HUES64 (cell line): ENCODE results near the gene THSD4.

Source experiments
- H3K27ac ChIP-seq: 2 replicates; pipeline ENCODE4 v1.7.0; 2013; ENCODE audit warnings: low read depth, low read length, inconsistent platforms
- H3K27me3 ChIP-seq: 2 replicates; pipeline ENCODE4 v1.6.1; 2013; ENCODE audit warnings: mild to moderate bottlenecking, low read length; ENCODE audit not compliant: insufficient read depth
- H3K36me3 ChIP-seq: 2 replicates; pipeline ENCODE4 v1.6.1; 2013; ENCODE audit warnings: mild to moderate bottlenecking, low read length; ENCODE audit not compliant: insufficient read depth
- H3K4me1 ChIP-seq: 2 replicates; pipeline ENCODE4 v1.6.1; 2013; ENCODE audit warnings: mild to moderate bottlenecking, low read length, moderate library complexity; ENCODE audit not compliant: insufficient read depth
- H3K4me3 ChIP-seq: 2 replicates; pipeline ENCODE4 v1.5.1; 2013; ENCODE audit warnings: mild to moderate bottlenecking, low read length, moderate library complexity
- H3K9ac ChIP-seq: 2 replicates; pipeline ENCODE4 v1.6.1; 2013; ENCODE audit warnings: mild to moderate bottlenecking, low read depth, low read length
- H3K9me3 ChIP-seq: 2 replicates; pipeline ENCODE4 v1.6.1; 2013; ENCODE audit warnings: low read depth, low read length; ENCODE audit not compliant: insufficient read depth
- WGBS: fragments of 150-250, 120-280 bp; methylation state at CpG from one replicate; pipeline ENCODE4 v1.1.7; 2013; ENCODE audit warnings: missing lambda C conversion rate; 5-methylcytosine and 5-hydroxymethylcytosine counted together

The THSD4 gene

DNA sequence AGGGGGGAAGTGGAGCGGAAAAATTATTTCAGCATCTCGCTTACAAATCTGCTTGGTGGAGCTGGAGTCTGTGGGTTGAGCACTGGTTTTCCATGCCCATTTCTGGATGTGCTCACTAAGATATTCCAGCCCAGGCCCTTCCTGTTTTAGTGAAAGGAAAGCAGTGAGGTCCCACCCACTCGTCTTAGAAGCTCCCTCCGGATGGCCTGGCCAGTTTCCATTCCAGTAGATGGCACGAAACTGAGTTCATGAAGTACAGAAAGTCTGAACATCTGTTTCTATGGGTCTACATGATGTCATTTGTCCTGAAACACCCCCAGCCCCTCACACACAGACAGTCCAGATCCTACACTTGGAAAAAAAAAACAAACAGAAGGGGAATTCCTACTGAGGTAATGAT is 31.9 kb upstream of the THSD4 start:
- Histone ChIP-seq H3K27me3 (peaks cover 55% of the 10 kb centered on the region), H3K9ac (no peak overlapping the region), H3K9me3 (no peaks in the 10 kb centered on the region)

DNA sequence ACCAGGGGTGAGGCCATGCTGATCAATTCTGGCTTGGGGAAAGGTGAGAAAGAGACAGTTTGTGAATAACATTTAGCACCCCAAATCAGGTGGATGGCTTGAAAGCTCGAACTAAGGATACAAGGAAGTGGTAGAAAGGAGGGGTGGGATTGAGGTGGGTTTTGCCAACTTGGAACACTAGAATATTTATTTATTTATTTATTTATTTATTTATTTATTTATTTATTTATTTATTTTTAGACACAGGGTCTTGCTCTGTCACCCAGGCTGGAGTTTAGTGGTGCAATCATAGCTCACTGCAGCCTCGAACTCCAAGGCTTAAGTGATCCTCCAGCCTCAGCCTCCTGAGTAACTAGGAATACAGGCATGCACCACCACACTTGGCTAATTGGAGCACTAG is 31.0 kb upstream of the THSD4 start:
- H3K27me3 ChIP-seq, result peaks cover 55% of the 10 kb centered on the region
- no peaks in the 10 kb centered on the region for H3K9me3 ChIP-seq
- H3K27ac ChIP-seq, result no peak overlapping the region
- no peaks in the 10 kb centered on the region for H3K36me3 ChIP-seq
- no peak overlapping the region for H3K4me3 ChIP-seq
- WGBS, result 97% methylated on average over 2 of the region's 2 CpGs
- peaks cover 17% of the 10 kb centered on the region for H3K4me1 ChIP-seq
- no peak overlapping the region for H3K9ac ChIP-seq

More for the DNA sequence above, 31.9 kb upstream of the THSD4 start:
- no peaks in the 10 kb centered on the region for H3K36me3 ChIP-seq
- peaks cover 17% of the 10 kb centered on the region for H3K4me1 ChIP-seq
- H3K27ac ChIP-seq, result no peak overlapping the region
- no peak overlapping the region for H3K4me3 ChIP-seq
- 90% methylated on average over 5 of the region's 5 CpGs for WGBS

DNA sequence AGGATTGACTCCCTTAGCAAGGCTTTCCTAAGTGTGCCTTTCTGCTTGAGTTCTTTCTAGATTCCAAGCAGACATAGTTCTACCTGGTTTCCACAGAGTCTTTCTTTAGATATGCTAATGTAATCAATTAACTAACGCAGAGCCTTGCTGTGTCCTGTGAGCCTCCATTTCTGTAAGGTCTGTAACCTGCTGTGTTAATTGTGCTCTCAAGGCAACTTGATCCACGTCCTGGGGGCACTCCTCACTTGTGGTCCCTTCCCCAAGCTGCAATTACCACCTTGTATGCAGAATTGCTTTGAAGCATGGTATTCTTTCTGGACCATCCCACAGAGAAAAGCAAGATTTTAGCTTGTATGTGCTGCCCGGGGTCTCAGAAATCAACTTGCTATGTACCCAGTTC is 29.5 kb upstream of the THSD4 start:
- no peaks in the 10 kb centered on the region for H3K9me3 ChIP-seq
- no peak overlapping the region for H3K9ac ChIP-seq
- 19% methylated on average over 3 of the region's 3 CpGs for WGBS
- no peaks in the 10 kb centered on the region for H3K36me3 ChIP-seq
- H3K4me3 ChIP-seq, result no peak overlapping the region
- no peak overlapping the region for H3K27ac ChIP-seq
- peaks cover 55% of the 10 kb centered on the region for H3K27me3 ChIP-seq
- peaks cover 17% of the 10 kb centered on the region for H3K4me1 ChIP-seq

GRCh38 chr15:71088155-71088554 is 27.1 kb upstream of the THSD4 start:
- Histone ChIP-seq H3K9me3 (no peaks in the 10 kb centered on the region), H3K4me3 (no peak overlapping the region), H3K36me3 (no peaks in the 10 kb centered on the region), H3K4me1 (peaks cover 17% of the 10 kb centered on the region), H3K27me3 (peaks cover 45% of the 10 kb centered on the region), H3K27ac (no peak overlapping the region), H3K9ac (no peak overlapping the region)

- Histone ChIP-seq H3K36me3 (no peaks in the 10 kb centered on the region), H3K9ac (no peak overlapping the region), H3K27ac (no peak overlapping the region), H3K4me3 (no peak overlapping the region), H3K9me3 (no peaks in the 10 kb centered on the region), H3K4me1 (peaks cover 17% of the 10 kb centered on the region), H3K27me3 (peaks cover 40% of the 10 kb centered on the region)
- WGBS, result 100% methylated on average over 1 of the region's 1 CpG
Observed at GRCh38 chr15:71088683-71089082, 26.6 kb upstream of the THSD4 start.

- no peaks in the 10 kb centered on the region for H3K9me3 ChIP-seq
- H3K9ac ChIP-seq, result no peak overlapping the region
- H3K4me3 ChIP-seq, result no peak overlapping the region
- H3K36me3 ChIP-seq, result no peaks in the 10 kb centered on the region
- H3K27me3 ChIP-seq, result peaks cover 28% of the 10 kb centered on the region
- no peak overlapping the region for H3K27ac ChIP-seq
- WGBS, result 100% methylated on average over 1 of the region's 1 CpG
- peaks cover 14% of the 10 kb centered on the region for H3K4me1 ChIP-seq
Observed at GRCh38 chr15:71089801-71090200, 25.5 kb upstream of the THSD4 start.

DNA sequence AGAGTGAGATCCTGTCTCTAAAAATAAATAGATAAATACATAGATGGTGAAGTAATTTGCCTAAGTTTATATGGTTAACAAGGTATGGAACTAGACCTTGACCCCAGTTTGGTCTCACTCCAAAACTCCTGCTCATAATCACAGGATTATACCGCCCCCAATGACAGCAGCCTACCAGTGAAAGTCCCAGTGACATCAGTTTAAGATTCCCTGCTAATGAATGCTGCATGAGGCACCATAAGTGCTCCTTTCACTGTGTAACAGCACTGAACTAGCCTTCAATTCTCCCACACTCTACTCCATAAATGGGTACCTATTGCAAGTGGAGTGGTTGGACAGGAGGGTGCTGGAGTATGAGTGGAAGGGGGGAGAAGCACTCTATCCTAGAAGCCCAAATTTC is 23.7 kb upstream of the THSD4 start:
- 92% methylated on average over 1 of the region's 1 CpG for WGBS
- no peak overlapping the region for H3K27ac ChIP-seq
- H3K9me3 ChIP-seq, result no peaks in the 10 kb centered on the region
- H3K4me1 ChIP-seq, result no peaks in the 10 kb centered on the region
- H3K36me3 ChIP-seq, result no peaks in the 10 kb centered on the region
- H3K4me3 ChIP-seq, result no peak overlapping the region
- peaks cover 14% of the 10 kb centered on the region for H3K27me3 ChIP-seq
- no peak overlapping the region for H3K9ac ChIP-seq

DNA sequence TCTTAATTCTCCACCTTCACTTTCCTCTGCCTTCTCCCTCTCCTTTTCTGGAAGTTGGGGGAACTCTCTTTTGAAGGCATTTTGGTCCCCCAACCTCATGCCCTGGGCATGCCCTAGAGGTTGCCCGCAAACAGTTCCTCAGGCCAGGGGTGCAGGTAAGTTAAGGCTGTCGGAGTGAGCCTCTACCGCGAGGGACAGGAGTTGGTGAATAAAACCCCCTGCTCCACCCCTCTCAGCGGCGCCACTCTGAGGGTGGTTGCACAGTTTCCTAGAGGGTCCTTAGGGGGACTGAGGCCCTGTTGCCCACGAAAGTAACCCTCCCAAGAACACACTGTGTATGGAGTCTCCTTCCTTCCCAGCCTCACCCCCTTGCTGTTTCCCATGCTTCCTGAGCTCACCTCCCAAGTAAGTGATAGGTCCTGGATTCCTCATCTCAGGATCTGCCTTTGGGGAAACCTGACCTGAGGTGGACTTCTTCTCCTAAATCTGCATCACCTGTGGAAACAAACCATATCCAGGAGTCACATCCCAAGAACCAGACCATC is 23.1 kb upstream of the THSD4 start:
- no peaks in the 10 kb centered on the region for H3K36me3 ChIP-seq
- H3K9ac ChIP-seq, result no peak overlapping the region
- WGBS, result 87% methylated on average over 7 of the region's 7 CpGs
- H3K4me3 ChIP-seq, result no peak overlapping the region
- H3K4me1 ChIP-seq, result no peaks in the 10 kb centered on the region
- no peaks in the 10 kb centered on the region for H3K9me3 ChIP-seq
- H3K27ac ChIP-seq, result no peak overlapping the region
- peaks cover 9% of the 10 kb centered on the region for H3K27me3 ChIP-seq

GRCh38 chr15:71093054-71094024 is 21.9 kb upstream of the THSD4 start:
- Histone ChIP-seq H3K9ac (no peak overlapping the region), H3K27me3 (no peaks in the 10 kb centered on the region), H3K4me1 (no peaks in the 10 kb centered on the region), H3K27ac (no peak overlapping the region), H3K4me3 (no peak overlapping the region), H3K36me3 (no peaks in the 10 kb centered on the region), H3K9me3 (no peaks in the 10 kb centered on the region)
- WGBS, result 95% methylated on average over 11 of the region's 11 CpGs

DNA sequence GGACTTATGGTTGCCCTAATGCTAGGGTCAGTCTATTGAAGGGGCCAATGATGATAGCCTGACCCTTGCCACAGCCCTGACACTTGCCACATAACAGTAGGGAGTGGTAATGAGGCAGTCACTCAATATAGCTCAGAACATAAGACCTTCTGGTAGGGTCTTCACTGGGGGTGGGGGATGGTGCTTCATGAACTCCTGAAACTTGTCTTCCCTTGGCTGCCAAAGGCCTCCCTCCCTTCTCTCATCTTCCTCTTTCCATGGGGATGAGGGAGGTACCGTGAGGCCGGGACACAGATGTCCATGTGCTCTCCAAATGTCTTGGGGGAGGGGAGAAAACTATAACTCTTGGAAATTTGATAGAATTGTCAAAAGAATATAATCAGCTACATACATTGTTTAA is 21.1 kb upstream of the THSD4 start:
- Histone ChIP-seq H3K4me1 (no peaks in the 10 kb centered on the region), H3K36me3 (no peaks in the 10 kb centered on the region), H3K9me3 (no peaks in the 10 kb centered on the region), H3K4me3 (no peak overlapping the region), H3K9ac (no peak overlapping the region), H3K27me3 (no peaks in the 10 kb centered on the region), H3K27ac (no peak overlapping the region)
- no CpG with 5 or more reads among the region's 2 CpGs for WGBS

GRCh38 chr15:71096676-71097075 is 18.6 kb upstream of the THSD4 start:
- Histone ChIP-seq H3K27ac (no peak overlapping the region), H3K4me3 (no peak overlapping the region), H3K36me3 (no peaks in the 10 kb centered on the region), H3K9me3 (no peaks in the 10 kb centered on the region), H3K27me3 (no peaks in the 10 kb centered on the region), H3K4me1 (no peaks in the 10 kb centered on the region), H3K9ac (no peak overlapping the region)
- 85% methylated on average over 3 of the region's 3 CpGs for WGBS
